HG02588 (cell line): Measurements from ENCODE around the gene CNN2.

Experiments
- ATAC-seq: cut with Tn5 transposase; IDR thresholded peaks from one replicate; pipeline ENCODE4 v1.9.1; 2021; ENCODE audit warnings: mild to moderate bottlenecking, moderate library complexity; ENCODE audit not compliant: unreplicated experiment

The CNN2 gene

DNA sequence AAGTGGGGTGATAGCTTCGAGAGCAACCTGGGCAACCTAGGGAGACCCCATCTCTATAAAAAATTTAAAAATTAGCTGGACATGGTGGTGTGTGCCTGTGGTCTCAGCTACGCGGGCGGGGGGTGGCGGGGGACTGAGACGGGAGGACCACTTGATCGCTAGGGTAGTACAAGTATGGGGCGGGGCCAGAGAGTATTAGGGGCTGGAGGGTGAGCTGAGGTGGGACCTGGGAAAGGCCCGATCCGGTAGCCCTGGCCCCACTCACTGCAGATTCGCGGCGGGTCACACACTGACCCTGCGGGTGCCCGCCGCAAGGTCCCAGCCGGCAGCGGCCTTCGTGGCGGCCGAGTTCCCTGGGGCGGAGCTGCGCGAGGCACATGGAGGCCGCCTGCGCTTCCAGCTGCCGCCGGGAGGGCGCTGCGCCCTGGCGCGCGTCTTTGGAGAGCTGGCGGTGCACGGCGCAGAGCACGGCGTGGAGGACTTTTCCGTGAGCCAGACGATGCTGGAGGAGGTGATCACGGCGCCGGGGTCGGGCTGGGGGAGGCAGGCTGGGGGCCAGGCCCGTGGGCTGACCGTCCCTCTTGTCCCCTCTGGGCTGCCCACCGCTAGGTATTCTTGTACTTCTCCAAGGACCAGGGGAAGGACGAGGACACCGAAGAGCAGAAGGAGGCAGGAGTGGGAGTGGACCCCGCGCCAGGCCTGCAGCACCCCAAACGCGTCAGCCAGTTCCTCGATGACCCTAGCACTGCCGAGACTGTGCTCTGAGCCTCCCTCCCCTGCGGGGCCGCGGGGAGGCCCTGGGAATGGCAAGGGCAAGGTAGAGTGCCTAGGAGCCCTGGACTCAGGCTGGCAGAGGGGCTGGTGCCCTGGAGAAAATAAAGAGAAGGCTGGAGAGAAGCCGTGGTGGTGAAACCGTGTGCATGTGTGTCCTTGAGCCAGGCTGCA is 38.5 kb downstream of the CNN2 start:
- no peak for ATAC-seq

DNA sequence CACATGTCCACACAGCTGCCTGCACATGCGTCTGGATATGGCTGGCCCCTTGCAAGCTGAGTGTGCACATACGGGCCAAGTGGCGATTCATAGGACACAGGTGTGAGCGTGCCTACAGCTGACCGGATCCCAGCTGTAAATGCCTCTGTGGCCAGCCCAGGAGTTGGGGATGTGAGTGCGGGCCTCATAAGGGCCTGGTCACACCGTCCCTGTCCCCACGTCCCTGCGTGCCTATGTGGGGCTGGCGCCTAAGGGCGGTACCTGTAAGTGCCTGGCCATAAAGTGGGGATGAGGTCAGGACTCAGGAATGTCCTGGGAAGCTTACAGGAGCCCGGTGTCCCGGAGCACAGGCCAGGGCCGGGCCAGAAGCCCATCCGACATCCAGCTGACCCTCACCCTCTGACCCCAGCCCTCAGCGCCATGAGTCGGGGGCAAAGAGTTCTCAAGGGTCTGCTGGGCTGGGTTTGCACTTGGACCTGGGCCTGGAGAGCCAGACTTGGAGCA is 39.2 kb downstream of the CNN2 start:
- ATAC-seq: no peak

DNA sequence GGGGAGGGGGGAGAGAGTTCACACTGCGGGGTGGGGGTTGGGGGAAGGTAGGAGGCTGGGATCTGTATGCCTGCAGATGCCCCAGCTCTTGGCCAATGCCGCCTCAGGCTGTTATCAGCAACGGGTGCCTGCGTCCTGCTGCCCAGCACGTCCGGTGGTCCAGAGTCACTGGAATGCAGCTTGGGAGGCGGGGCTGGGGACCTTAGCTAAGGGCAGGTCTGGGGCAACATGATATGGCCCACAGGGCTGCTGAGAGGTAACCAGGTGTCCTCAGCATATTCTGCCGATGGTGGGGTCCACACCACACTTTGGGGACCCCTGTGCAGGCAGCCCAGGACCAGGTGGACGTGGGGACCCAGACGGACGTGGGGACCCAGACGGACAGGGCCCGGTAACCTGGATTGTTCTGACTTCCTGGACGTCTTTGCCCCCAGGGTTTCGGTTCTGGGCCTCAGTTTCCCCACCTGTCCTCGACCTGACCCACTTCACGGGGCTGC is 39.9 kb downstream of the CNN2 start:
- ATAC-seq: no peak

DNA sequence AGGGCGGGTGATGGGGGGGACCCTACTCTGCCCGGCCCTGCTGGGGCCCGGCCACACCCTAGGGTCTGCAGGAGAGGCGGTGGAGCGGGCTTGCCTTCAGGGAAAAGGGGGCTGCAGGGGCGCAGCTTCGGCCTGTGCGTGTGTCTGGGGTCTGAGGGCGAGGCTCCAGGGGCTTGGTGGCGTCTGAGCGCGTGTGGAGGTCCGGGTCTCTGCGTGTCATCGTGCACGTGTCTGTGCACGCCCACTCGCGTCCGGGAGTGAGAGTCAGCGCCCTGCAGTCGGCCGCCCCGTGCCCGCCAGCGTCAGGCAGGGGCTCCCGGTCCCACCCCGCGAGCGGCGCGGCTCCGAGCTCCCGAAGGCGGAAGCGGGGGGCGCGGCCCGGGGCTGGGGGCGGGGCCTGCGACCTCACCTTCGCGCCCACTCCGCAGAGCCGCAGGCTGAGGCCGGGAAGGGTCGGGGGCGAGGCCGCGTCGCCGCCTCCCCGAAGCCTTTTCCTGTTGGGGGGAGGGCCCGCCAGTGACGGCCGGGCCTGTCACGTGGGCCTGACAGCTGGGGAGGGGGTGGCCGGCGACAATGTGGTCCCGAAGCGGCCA is 40.4 kb downstream of the CNN2 start, which contains the start of gene ARHGAP45:
Gene ARHGAP45 (plus strand): TSS at position 420 of the 593 bp plus-strand sequence. CDS start 239 bp downstream, outside the sequence.
- no peak for ATAC-seq

DNA sequence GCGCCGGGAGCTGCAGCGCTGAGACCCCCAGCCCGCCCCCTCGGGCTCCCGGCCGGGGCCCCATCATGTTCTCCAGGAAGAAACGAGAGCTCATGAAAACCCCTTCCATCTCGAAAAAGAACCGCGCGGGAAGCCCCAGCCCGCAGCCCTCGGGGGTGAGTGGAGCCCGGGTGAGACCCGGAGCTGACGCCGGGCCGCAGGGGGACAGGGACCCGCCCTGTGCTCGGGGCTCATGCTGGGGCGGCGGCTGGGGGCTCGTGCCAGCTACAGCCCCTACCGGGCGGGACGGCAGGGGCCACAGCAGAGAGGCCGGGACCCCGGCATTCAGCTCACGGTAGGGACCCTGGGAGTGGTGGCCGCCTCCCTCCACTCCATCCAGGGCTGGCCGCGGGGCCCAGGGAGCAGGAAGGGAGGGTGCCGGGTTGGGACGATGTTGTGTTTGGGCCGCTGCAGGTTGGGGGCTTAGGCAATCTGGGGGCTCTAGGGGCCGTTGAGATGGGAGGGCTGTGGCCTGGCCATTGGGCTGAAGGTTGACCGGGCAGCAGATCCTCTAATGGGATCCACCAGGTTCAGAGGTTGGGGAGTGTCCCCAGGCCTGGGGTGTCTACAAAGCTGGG is 41.0 kb downstream of the CNN2 start:
- ATAC-seq: no peak

DNA sequence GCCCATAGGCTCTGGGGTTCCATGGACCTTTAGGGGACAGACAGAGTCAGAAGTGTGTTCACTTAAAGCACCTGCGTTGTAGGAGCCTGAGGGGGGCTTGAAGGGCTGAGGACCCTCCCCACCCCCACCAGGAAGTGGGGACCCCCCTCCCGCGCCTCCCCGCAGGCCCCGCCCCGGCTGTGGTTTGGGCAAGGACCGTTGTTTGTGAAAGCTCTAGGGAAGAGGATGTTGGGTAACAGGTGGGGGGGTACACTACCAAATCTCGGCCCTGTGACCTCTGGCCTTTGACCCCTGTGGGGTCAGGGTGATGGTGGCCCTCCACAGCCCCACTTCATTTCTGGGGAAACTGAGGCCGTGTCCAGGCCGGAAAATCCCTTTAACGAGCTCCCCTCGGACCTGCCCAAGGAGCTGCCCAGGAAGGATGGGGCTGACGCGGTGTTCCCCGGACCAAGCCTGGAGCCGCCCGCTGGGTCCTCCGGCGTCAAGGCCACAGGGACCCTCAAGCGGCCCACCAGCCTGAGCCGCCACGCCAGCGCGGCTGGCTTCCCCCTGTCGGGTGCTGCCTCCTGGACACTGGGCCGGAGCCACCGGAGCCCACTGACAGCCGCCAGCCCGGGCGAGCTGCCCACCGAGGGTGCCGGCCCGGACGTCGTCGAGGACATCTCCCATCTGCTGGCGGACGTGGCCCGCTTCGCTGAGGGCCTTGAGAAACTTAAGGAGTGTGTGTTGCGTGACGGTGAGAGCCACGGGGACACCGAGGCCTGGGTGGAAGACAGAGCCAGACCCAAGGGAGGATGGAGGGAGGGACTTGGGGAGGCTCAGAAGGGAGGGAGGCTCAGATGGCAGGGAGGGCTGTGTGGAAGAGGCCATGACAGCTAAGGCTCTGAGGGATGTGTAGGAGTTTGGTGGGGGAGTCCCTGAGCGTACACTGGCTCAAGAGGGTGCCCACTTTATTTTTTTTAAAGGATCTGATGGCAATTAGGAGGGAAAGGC is 41.9 kb downstream of the CNN2 start:
- ATAC-seq: no peak

DNA sequence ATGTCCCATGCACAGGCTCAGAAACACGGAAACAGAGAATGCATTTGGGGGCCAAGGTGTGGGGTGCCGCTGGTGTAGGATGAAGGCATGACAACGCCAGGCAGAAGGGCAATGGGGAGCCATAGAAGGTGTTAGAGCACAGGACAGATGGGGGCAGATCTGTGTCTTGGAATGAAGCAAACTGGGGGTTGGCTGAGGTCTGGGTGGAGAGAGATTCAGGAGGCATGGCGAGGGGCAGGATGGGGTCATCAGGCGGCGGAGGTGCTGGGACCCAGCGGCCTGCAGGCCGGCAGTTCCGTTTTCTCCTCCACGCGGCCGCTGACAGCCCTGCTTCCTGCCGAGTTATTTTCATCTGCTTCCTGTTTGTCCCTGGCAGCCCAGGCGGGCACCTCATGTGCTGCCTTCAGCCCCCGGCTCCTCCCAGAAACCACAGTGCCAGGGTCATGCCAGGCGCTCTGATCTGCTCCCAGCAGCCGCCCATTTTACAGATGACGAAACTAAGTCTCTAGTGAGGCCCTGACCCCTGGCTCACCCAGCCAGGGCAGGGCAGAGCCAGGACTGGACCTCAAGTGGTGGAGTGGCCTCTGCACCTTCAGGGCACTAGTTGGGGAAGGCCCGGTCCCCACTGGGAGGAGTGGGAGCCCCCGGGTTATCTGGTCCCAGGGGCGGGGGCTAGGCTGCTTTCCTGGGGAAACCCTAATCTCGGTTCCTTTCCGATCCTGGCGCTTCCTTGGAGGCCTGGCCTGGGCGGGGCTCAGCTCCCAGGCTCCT is 42.8 kb downstream of the CNN2 start:
- no peak for ATAC-seq

DNA sequence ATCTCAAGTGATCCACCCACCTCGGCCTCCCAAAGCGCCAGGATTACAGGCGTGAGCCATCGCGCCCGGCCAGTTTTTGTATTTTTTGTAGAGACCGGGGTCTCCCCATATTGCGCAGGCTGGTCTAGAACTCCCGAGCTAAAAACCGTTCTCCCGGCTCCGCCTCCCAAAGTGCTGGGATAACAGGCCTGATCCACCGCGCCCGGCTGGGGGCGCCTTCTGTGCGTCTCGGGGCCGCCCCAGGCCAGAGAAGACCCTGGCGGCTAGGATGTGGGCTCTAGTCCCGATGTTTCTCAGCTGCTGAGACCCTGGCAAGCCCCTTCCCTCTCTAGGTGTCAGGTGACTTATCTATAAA is 44.1 kb downstream of the CNN2 start:
- ATAC-seq: no peak

DNA sequence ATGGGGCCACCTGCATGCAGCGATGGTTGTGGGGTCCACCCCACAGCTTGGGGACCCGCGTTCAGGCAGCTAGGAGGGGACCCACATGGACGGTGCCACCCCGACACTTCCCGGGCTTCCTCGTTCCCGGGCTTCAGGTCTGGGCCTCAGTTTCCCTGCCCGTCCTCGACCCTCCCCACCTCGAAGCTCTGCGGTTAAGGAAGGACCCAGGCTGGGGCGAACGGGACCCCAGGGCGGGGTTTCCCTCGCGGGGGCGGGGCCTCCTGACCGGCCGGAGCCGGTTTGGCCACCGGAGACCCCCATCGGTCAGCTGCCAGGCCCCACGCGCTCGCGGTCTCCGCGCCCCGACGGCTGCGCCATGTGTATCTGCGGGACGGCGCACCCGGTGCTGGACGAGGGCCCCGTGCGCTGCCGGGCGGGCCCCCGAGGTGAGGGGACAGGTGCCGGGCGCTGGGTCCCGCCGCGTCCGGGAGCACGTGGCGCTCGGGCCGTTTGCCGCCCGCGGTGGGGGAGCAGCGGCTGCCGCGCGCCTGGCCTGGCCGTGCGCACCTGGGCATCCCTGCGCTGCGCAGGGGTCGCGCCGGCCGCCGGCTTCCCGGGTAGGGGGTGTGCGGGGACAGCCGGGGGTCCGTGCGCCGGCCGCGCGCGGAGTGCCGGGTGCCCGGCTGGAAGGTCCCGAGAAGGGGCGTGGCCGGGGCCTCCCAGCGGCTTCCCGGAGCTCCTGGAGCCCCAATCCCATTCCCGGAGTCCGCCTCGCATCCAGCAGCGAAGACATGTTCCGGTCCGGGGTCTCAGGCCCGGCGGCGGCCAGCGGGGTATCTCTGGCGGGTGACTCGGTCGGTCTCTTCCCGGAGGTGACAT is 44.8 kb downstream of the CNN2 start:
- no peak for ATAC-seq

DNA sequence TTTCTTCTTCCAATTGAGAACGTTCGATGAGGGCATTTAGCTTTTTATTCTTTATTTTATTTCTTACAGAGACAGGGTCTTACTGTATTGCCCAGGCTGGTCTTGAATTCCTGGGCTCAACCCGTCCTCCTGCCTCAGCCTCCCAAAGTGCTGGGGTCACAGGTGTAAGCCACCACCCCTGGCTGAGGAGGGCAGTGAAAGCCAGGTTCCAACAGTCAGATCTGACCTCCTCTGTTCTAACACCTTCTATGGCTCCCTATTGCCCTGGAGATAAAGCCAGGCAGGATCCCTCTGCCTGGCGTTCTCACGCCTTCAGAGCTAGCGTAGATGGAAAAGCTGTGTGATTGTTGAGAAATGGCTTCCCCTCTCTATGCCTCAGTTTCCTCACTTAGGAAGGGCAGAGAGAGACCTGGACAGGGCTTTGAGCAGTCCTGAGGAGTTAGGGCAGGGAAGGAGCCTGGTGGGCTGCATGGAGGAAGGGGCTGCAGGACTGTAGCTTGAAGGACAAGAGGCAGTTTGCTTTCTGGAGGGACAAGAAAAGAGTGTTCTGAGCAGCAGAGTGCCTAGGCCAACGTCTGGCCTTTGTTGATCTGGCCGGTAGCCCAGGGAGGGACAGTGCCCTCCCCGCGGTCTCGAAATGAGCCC is 46.1 kb downstream of the CNN2 start:
- no peak for ATAC-seq

DNA sequence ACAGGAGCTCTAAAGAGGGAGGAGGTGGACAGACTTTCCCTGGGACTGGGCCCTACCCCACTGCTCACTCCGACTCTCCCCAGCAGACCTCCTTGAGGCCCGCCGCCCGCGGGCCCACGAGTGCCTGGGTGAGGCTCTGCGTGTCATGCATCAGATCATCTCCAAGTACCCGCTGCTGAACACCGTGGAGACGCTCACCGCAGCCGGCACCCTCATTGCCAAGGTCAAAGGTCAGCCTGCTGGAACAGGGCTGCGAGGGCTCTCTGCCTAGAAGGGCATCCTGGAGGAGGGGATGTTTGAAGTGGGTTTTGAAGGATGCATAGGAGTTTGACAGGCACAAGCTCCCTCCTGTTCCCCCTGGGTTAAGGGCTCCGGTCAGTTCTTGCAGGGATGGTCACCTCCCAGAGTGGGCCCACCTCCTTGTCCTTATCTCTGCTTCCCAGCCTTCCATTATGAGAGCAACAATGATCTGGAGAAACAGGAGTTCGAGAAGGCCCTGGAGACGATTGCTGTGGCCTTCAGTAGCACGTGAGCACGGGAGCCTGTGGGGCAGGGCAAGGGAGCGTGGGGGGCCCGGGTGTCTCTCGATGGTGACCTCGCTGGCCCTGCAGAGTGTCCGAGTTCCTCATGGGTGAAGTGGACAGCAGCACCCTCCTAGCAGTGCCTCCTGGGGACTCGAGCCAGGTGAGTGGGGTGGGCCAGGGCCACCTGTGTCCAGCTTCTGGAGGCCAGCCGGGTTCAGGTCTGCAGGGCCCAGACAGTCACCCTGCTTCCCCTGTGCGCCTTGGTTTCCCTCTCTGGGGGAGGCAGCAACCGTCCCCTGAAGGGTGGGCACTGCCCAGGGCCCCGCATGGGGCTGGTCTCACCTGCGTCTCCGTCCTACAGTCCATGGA is 46.9 kb downstream of the CNN2 start:
- no peak for ATAC-seq

DNA sequence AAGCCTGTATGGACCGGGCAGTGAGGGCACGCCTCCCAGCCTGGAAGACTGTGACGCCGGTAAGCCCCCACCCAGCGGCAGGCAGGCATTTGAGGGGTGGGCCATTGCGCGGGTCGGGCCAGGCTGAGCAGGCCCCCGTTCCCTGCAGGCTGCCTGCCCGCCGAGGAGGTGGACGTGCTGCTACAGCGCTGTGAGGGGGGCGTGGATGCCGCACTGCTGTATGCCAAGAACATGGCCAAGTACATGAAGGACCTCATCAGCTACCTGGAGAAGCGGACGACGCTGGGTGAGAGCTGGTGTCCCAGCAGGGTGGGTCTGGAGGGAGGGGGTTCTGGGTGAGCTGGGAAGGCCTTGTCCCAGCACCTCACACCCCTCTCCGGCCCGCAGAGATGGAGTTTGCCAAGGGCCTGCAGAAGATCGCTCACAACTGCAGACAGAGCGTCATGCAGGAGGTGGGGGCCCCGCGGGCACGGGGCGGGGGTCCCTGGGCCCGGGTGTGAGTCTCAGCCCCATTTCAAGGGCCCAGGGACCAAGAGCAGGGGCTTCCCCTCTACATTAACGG is 47.6 kb downstream of the CNN2 start:
- no peak for ATAC-seq

DNA sequence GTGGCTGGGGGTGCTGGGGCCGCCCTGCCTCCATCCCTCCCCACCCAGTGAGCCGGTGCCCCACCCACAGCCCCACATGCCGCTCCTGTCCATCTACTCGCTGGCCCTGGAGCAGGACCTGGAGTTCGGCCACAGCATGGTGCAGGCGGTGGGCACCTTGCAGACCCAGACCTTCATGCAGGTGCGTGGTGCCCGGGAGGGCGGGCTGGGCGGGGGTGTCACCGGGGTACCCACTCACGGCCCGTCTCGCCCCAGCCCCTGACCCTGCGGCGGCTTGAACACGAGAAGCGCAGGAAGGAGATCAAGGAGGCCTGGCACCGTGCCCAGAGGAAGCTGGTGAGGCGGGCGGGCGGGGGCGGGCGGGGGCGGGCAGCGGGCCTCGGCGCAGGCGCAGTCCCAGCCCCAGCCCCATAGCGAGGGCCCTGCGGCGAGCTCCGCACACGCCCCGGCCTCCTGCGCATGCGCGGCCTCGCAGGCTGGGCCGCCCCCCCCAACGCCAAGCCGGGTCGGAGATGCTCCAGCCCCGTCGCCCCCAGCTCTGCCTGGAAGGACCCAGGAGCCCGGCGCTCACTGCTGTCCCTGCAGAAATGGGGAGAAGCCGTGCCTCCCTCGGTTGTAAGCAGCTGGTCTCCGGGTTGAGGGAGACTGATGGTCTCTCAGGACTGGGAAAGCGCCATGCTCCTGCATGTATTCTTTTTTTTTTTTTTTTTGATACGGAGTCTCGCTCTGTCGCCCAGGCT is 48.3 kb downstream of the CNN2 start:
- no peak for ATAC-seq

DNA sequence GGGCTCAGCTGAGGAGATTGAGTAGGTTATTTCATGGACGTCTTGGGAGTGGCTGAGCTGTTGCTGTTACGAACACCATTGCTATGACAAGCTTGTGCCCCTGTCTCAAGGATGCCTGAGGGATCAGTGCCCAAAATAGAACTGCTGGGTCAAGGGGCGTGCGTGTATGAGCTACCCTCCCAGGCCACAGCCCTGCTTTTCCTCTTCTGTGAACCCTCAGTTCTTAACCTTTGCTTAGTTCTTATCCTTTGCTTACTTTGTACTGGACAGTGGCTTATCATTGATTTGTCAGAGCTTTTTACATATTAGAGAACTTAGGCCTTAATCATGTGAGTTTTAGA is 49.6 kb downstream of the CNN2 start:
- no peak for ATAC-seq

DNA sequence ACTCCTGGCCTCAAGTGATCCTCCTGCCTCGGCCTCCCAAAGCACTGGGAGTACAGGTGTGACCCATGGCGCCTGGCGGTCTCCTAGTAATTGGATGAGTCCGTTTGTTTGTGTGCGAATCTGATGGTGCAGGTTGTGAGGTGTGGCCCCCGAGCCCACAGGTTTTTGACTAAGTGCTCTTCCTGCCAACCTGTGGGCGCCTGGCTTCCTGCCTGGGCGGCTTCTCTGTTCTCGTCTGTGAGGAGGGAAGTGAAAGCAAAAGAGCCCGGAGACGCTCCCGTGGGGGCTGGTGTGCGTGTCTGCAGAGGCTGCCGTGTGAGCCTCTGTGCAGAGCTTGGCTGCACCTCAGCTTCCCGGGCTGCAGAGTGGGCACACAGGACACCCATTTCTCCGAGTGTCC is 50.5 kb downstream of the CNN2 start:
- peak; percentile 41 for ATAC-seq

DNA sequence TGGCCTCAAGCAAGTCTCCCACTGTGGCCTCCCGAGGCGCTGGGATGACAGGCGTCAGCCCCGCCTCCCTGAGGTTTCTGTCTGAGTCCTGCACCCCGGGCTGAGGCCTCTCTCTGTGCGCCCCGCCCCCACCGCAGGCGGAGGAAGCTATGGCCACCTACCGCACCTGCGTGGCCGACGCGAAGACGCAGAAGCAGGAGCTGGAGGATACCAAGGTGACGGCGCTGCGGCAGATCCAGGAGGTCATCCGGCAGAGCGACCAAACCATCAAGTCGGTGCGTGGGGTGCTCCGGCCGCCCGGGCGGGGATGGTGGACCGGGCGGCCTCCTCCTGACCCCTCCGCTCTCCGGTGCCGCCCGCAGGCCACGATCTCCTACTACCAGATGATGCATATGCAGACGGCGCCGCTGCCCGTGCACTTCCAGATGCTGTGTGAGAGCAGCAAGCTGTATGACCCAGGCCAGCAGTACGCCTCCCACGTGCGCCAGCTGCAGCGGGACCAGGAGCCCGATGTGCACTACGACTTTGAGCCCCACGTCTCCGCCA is 53.2 kb downstream of the CNN2 start:
- ATAC-seq: no peak
